Raji (cell line): Measurements from ENCODE around the gene CD72.

Experiments used
- POLR2A ChIP-seq: IDR thresholded peaks from 2 replicates; pipeline ENCODE4 v1.6.1; 2011; ENCODE audit warnings: low read depth, low read length, control low read depth; ENCODE audit not compliant: insufficient read depth

Gene CD72

DNA sequence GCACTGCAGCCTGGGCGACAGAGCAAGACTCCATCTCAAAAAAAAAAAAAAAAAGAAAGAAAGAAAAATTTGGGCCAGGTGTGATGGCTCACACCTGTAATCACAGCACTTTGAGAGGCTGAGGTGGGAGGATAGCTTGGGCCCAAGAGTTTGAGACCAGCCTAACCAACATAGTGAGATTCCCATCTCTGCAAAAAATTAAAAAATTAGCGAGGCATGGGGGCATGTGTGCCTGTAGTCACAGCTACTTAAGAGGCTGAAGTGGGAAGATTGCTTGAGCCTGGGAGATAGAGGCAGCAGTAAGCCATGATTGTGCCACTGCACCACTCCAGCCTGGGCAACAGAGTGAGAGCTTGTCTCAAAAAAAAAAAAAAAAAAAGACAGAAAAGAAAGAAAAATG is 35.4 kb upstream of the CD72 start:
- no peak for TF ChIP-seq POLR2A

DNA sequence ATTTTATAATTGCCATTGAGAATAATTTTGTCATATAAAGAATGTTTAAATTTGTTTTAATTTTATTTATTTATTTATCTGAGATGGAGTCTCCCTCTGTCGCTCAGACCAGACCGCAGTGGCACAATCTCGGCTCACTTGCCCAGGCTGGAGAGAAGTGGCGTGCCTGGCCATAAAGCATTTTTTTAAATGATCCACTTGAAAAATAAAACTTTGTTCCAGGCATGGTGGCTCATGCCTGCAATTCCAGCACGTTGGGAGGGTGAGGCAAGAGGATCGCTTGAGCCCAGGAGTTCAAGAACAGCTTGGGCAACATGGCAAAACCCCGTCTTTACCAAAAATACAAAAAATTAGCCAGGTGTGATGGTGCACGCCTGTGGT is 34.6 kb upstream of the CD72 start:
- no peak for TF ChIP-seq POLR2A

DNA sequence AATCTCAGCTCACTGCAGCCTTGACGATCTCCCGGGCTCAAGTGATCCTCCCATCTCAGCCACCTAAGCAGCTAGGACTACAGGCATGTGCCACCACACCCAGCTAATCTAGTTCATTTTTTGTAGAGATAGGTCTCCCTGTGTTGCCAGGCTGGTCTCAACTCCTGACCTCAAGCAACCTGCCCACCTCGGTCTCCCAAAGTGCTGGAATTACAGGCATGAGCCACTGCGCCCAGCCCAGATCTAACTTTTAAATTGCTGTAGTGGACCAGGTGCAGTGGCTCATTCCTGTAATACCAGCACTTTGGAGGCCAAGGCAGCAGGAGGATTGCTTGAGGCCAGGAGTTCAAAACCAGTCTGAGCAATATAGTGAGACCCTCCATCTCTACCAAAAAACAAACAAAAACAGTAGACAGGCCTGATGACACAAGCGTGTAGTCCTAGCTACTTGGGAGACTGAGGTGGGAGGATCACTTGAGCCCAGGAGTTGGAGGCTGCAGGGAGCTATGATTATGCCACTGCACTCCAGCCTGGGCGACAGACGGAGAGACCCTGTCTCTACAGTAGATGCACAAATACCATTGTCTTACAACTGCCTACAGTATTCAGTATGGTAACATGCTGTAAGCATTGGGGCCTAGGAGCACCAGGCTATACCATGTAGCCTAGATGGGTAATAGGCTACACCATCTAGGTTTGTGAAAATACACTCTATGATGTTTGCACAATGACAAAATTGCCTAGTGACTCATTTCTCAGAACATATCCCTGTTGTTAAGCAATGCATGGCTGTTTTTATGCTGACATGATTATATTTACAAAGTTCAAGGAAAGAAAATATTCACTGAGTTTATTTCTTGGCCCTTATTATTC is 34.0 kb upstream of the CD72 start:
- TF ChIP-seq POLR2A = no peak

DNA sequence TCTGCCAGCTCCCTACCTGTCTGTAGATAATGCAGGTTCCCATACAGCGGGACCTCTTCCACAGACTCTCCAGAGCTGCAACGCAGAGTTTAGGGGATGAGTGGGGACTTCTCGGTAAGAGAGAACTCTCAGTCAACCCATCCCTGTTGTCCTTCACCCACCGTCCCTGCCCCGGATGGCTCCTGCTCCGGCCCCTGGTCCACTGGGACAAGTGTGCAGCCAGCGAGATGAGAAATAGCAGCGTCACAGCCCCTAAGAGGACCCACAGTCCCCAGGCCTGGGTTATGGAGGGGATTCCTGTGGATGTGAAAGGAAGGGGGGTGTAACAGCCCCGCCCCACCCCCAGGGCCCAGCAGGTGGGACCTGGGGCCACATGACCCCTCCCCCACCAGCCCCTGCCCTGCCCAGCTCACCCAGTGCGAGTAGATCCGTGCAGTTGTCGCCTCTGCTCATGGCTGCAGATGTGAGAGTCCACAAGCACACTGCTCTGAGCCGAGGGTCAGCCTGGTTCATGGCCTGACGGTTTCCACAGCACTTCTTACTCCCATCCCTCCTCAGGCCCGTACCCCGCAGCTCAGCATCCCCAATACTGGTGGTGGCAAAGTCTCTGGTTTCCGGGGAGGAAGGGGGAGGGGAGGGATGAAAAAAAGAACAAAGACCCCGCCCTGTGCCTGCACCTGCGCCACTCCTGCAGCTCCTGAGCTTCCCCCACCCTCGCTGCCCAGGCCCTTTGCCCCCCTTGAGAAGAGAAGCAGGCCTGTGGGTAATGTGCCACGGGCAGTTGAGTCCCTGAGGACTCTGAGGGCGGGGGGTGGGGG is 32.3 kb upstream of the CD72 start, which contains the start of gene SIT1:
Gene SIT1, minus strand, starts transcription at position 591 of the 818 bp plus-strand sequence. Its CDS starts 78 bp downstream, at position 513.
- peak; percentile 75 for TF ChIP-seq POLR2A

DNA sequence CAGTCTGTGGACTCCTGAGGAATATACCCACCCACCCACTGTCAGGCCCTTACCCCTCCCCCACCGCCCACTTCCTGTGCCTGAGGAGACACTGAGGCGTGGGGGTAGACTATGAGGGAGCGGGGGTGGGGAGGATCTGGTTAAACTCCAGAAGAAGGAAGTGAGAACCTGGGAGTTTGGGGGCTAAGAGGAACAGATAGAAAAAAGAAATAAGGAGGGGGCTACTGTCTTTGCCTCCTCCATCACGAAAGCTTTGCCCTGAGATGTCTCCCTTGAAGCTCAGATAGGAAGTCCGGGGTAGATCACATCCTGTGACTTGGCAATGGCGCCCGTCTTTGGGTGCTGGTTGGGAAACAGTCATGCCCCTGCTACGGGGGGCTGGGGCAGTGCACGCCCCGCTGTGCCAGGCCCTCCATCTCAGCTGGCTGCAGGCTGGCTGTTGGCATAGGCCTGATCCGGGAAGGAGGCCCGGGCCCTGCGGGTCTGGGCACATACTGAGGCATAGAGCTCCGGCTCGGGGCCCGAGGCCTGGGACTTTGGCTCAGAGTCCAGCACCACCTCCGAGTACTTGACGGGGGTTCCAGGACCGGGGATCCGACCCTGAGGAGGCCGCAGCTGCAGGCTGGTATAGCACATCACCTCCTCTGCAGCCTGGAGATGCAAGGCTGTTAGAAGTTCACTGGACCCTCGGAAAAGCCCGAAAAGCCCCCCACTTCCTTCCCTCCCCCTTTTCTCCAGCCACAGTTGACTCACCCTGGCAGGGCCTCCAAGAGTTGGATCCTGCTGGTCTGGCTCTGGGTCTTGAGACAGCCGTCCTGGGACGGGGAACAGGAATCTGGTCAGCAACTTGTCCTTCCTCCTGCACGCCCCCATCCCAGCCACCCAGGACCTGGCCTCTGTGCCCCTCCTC is 31.5 kb upstream of the CD72 start:
- peak; percentile 40; the same call in 1 of the 2 replicates for TF ChIP-seq POLR2A

DNA sequence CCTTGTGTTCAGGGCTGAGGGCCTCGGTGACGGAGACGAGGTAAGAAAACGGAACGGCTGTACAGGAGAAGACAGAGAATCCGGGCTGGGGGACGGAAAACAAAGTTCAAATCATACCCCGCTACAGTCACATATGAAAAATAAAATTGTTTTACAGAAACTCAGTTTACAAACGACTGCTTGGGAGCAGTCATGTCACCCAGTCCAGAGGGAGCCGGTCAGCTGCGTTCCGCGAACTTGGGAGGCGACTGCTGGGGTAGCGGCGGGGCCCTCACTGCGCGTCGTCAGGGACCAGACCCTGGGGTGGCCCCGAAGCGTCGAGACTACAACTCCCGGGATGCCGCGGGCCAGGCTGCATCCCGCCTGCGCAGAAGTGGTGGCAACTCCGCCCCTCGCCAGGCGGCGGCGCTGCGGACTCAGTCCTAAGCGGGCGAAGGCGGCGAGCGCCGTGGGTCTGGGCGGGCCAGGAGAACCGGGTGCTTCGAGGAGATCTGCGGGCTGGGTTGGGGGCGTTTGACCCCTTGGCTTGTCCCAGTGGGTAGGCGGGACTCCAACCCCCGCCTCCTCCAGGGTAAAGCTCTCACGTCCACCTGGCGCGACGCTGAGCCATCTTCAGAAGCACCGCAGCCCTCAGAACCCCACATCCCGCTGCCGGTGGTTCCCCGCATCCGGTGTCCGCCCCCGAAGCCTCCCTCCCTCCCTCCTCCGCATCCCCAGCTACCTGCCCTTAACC is 28.5 kb upstream of the CD72 start:
- peak; percentile 86 for TF ChIP-seq POLR2A

DNA sequence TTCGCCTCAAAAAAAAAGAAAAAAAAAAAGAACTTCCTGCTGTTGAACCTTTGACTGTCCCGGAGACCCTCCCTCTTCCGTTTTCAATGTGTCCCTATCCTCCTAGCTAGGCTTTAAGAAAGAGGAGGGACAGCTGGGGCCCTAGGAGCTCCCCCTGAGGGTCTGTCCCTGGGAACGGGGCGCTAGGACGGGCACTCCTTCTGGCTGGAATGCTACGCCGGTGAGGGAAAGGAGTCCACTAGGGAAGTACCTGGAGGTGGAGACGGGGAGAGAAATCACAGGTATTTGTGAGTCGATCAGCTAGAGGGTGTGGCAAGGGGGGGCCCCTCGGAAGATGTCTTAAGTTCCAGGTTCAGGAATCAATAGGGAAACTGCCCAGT is 27.9 kb upstream of the CD72 start:
- TF ChIP-seq POLR2A = no peak

DNA sequence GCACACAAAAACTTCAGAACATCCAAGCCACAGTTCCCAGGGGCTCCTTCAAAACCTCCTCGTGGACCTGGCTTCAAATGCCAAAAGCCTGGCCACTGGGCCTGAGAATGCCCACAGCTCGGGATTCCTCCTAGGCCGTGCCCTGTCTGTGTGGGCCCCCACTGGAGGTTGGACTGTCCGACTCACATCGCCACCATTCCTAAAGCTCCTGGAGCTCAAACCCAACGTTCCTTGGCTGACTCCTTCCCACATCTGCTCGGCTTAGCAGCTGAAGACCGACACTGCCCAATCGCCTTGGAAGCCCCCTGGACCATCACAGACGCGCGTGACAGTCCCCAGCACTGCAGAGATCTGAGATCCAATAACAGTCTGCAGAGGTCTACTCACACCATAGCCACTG is 24.8 kb upstream of the CD72 start:
- TF ChIP-seq POLR2A = no peak

DNA sequence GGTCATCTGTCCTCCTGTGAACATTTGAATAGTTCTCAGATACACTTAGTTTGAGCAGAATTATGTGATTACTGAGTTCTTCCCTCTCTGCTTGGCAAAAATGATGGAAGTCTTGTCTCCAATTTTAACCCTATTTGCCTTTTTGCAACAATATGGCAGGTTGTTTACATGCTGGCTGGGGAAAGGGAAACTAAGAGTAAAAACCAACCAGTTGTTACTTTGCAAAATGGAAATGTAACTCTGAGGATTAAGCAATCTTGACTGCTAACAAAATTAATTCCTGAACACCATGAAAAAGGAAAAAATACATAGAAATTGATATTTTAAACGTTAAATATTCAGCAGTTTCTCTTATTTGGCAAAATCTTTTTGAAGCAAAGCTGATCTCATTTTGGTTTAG is 21.4 kb upstream of the CD72 start:
- no peak for TF ChIP-seq POLR2A

DNA sequence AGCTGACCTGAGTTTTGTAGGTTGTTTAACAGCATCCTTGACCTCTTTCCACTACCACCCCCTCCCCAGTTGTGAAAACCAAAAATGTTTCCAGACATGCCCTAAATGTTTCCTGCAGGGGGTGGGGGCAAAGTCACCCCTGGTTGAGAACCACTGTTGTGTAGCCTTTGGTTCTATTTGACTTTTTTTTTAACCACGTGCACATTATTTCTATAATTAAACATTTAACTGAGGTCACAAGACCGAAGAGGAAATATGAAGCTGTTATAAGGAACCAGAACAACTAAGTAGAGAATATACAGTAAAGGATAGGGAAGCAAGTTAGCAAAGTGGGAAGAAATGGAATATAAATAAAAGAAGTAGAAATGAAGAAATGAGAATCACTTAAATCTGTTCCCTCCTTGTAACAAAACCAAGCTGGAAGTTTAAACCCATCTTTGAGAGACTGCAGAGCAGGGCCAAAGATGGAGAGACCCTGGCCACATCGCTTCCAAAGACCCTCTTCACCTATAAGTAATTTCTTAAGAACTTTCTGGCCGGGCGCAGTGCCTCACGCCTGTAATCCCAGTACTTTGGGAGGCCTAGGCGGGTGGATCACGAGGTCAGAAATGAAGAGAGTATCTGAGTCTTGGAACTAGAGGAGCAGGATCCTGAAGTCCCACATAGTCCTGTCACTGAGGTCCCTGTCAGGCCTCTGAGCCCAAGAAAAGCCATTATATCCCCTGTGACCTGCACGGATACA is 18.1 kb upstream of the CD72 start:
- no peak for TF ChIP-seq POLR2A

DNA sequence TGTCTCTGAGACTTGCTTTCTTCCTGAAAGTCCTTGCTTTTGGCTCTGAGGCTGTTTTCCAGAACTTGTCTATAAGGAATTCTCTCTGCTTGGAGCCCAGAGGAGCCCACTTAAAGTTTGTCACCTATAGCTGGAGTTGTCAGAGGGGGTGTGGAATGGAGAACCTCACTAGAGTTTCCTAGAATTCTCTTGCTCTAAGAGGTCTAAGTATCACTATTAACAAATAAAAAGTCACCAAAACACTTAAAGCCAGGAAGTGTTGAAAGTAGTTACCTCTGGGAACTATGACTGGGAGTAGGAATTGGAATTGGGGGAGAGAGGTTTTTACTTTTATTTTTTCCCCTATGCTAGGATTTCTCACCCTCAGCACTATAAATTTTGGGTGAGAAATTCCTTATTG is 17.5 kb upstream of the CD72 start:
- TF ChIP-seq POLR2A = no peak

DNA sequence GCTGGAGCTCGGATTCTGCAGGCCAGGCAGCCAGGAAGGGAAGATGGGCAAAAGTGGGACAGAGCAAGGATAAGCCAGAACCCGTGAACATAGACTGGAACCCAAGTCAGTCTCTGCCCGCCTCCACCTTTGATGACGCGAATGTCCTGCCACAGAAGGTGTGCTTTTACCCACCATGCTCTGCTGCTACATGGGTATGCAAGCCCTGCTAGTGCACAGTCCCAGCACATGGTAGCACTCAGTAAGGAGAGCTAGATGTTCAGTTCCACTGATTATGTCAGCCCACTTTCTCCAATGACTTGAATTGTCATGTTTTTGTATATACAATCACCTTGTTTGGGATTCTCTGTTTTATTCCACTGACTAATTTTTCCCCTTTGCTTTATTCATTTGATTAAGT is 11.4 kb upstream of the CD72 start:
- no peak for TF ChIP-seq POLR2A

DNA sequence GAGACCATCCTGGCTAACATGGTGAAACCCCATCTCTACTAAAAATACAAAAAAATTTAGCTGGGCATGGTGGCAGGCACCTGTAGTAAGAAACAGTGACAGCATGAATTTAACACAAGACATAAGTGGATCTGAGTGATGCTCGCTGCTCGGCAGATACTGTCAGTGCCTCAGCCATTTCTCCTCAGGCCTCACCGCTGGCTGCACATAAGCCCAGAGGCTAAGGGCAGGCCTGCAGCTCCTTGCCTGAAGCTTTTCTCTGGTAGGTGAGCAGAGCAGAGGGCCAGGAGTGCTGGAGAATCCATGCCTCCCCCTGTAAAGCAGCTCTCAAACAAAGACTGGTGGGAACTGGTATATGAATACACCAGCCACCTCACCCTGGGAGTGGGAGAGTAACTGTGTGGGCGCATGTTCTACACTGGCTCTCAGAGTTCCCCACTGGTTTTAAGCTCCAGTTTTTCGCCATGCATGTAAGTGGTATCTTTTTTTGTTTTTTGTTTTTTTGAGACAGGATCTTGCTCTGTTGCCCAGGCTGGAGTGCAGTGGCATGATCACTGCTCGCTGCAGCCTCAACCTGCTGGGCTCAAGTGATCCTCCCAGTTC is 10.3 kb upstream of the CD72 start:
- TF ChIP-seq POLR2A = no peak
